ENCODE data around the gene PIK3CB. TPM values are rescaled to one million over a fixed set of nuclear protein-coding genes. Genes with fewer than 3 reads are reported as not detected.

The PIK3CB gene
- total RNA-seq, 4 donors from 2014 or later: 36.6 to 44.0 (median 38.9) TPM

GRCh38 chr3:138827222-138827621 is 7.5 kb downstream of the PIK3CB start:
- no peak for TF ChIP-seq CTCF (IDR thresholded peaks at IDR 0.05; ENCODE audit: low read depth)

GRCh38 chr3:138825336-138825735 is 9.4 kb downstream of the PIK3CB start:
- no peak for TF ChIP-seq CTCF (IDR thresholded peaks at IDR 0.05; ENCODE audit: low read depth)

GRCh38 chr3:138824114-138824506 is 10.6 kb downstream of the PIK3CB start:
- TF ChIP-seq CTCF (IDR thresholded peaks at IDR 0.05; ENCODE audit: low read depth): no peak

- TF ChIP-seq CTCF (IDR thresholded peaks at IDR 0.05; ENCODE audit: low read depth): no peak
Observed at GRCh38 chr3:138818185-138818860, 16.4 kb downstream of the PIK3CB start.

GRCh38 chr3:138817695-138818094 is 17.0 kb downstream of the PIK3CB start:
- no peak for TF ChIP-seq CTCF (IDR thresholded peaks at IDR 0.05; ENCODE audit: low read depth)

- no peak for TF ChIP-seq CTCF (IDR thresholded peaks at IDR 0.05; ENCODE audit: low read depth)
Observed at GRCh38 chr3:138812806-138813205, 21.9 kb downstream of the PIK3CB start.

GRCh38 chr3:138809500-138810256 is 25.1 kb downstream of the PIK3CB start:
- TF ChIP-seq CTCF (IDR thresholded peaks at IDR 0.05; ENCODE audit: low read depth): no peak
